ENCODE results near the gene MRPL49. TPM values are rescaled to one million over a fixed set of nuclear protein-coding genes. Genes with fewer than 3 reads are reported as not detected.

MRPL49 gene
- total and polyA plus RNA-seq, 9 of the 15 experiments (the other 6 are each of a cell fraction or from before 2014, with no cell fraction given), result 74.3 to 132 (median 91.2) TPM

- TF ChIP-seq, protein P1, sequence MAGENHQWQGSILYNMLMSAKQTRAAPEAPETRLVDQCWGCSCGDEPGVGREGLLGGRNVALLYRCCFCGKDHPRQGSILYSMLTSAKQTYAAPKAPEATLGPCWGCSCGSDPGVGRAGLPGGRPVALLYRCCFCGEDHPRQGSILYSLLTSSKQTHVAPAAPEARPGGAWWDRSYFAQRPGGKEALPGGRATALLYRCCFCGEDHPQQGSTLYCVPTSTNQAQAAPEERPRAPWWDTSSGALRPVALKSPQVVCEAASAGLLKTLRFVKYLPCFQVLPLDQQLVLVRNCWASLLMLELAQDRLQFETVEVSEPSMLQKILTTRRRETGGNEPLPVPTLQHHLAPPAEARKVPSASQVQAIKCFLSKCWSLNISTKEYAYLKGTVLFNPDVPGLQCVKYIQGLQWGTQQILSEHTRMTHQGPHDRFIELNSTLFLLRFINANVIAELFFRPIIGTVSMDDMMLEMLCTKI (IDR thresholded peaks at IDR 0.05; ENCODE audit: partially characterized antibody), result no peak
- no peak for TF ChIP-seq SETDB1 (IDR thresholded peaks at IDR 0.05; ENCODE audit: low read length)
- no peak for TF ChIP-seq XRCC4 (IDR thresholded peaks at IDR 0.05; ENCODE audit: extremely low read depth, insufficient read depth, insufficient read length)
- no peak for TF ChIP-seq HDGF (IDR thresholded peaks at IDR 0.05)
- TF ChIP-seq, protein P2, sequence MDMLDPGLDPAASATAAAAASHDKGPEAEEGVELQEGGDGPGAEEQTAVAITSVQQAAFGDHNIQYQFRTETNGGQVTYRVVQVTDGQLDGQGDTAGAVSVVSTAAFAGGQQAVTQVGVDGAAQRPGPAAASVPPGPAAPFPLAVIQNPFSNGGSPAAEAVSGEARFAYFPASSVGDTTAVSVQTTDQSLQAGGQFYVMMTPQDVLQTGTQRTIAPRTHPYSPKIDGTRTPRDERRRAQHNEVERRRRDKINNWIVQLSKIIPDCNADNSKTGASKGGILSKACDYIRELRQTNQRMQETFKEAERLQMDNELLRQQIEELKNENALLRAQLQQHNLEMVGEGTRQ (CRISPR knock-in tag; IDR thresholded peaks at IDR 0.05), result no peak
- TF ChIP-seq HDAC8 (tag; IDR thresholded peaks at IDR 0.05), result no peak
- TF ChIP-seq ZFX (CRISPR knock-in tag; IDR thresholded peaks at IDR 0.05), result peak; percentile 94
- no peak for TF ChIP-seq CHD1 (IDR thresholded peaks at IDR 0.05; ENCODE audit: low read length)
- TF ChIP-seq ZNF707 (CRISPR knock-in tag; conservative IDR thresholded peaks at IDR 0.05), result no peak
- TF ChIP-seq MIER1 (IDR thresholded peaks at IDR 0.05; ENCODE audit: low read depth), result no peak
- TF ChIP-seq SMAD3 (CRISPR knock-in tag; conservative IDR thresholded peaks at IDR 0.05), result 0 out of 2 replicates have a peak, but pooled peaks have one; percentile 23
- no peak for TF ChIP-seq ZNF561 (CRISPR knock-in tag; conservative IDR thresholded peaks at IDR 0.05)
- no peak for TF ChIP-seq MITF (IDR thresholded peaks at IDR 0.05)
- TF ChIP-seq ZNF395 (CRISPR knock-in tag; IDR thresholded peaks at IDR 0.05), result peak; percentile 49; the same call in 1 of the 2 replicates
- TF ChIP-seq, protein P3, sequence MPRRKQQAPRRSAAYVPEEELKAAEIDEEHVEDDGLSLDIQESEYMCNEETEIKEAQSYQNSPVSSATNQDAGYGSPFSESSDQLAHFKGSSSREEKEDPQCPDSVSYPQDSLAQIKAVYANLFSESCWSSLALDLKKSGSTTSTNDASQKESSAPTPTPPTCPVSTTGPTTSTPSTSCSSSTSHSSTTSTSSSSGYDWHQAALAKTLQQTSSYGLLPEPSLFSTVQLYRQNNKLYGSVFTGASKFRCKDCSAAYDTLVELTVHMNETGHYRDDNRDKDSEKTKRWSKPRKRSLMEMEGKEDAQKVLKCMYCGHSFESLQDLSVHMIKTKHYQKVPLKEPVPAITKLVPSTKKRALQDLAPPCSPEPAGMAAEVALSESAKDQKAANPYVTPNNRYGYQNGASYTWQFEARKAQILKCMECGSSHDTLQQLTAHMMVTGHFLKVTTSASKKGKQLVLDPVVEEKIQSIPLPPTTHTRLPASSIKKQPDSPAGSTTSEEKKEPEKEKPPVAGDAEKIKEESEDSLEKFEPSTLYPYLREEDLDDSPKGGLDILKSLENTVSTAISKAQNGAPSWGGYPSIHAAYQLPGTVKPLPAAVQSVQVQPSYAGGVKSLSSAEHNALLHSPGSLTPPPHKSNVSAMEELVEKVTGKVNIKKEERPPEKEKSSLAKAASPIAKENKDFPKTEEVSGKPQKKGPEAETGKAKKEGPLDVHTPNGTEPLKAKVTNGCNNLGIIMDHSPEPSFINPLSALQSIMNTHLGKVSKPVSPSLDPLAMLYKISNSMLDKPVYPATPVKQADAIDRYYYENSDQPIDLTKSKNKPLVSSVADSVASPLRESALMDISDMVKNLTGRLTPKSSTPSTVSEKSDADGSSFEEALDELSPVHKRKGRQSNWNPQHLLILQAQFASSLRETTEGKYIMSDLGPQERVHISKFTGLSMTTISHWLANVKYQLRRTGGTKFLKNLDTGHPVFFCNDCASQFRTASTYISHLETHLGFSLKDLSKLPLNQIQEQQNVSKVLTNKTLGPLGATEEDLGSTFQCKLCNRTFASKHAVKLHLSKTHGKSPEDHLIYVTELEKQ (CRISPR knock-in tag; IDR thresholded peaks at IDR 0.05), result no peak
- TF ChIP-seq SNAPC5 (CRISPR knock-in tag; IDR thresholded peaks at IDR 0.05), result no peak
- peak; percentile 35 to 45; a peak in 3 of 4 replicates for TF ChIP-seq SIX5 (IDR thresholded peaks at IDR 0.05; ENCODE audit: borderline replicate concordance in 1 of 2, insufficient read depth in 1 of 2, low read depth in 1 of 2, low read length in 2 of 2)
- peak; percentile 30 to 99; a peak in 3 of 4 replicates for TF ChIP-seq NONO (IDR thresholded peaks at IDR 0.05; ENCODE audit: low read depth in 2 of 2, low read length in 1 of 2)
These were observed 12.3 kb downstream of the MRPL49 start, which contains the start of gene SYVN1 (continued) for GRCh38 chr11:65134240-65134951.
